HepG2 (cell line): ENCODE measurements around the gene PLEKHA5. TPM values are rescaled to one million over a fixed set of nuclear protein-coding genes. Genes with fewer than 3 reads are reported as not detected.

Experiments
- ATAC-seq: fragments of 200-7000 bp; cut with Tn5 transposase; 3 replicates; pipeline ENCODE4 v1.9.1; 2020; ENCODE audit warnings: mild to moderate bottlenecking, moderate library complexity
- BruUV-seq: library from RNA; stranded (reverse); fragments of 400-500 nt; replicated peaks from 2 replicates; lab custom pipeline; 2021; lab: Mats Ljungman, UMichigan
- CTCF ChIA-PET: fragments of 300-600 bp; formaldehyde crosslinking; extraction: SDS; loops from one replicate; lab custom pipeline; 2021; ENCODE audit warnings: low total read pairs, inconsistent platforms, low intra/inter-chr PET ratio; lab: Yijun Ruan, JAX
- POLR2A ChIA-PET: fragments of 350-600 bp; sonication (Branson Sonifier 250); formaldehyde crosslinking; loops from one replicate; lab custom pipeline; 2020; ENCODE audit warnings: antibody characterized with exemption, inconsistent platforms; lab: Yijun Ruan, JAX
- DNase-seq: peaks from one replicate; pipeline ENCODE4 v3.0.0-alpha.2; 2015; ENCODE audit warnings: low spot score
- FAIRE-seq: peaks from 3 replicates; lab custom pipeline; 2011; peaks lifted over from hg19 to GRCh38; lab: Jason Lieb, UNC
- H2AFZ ChIP-seq: one replicate; pipeline ENCODE4 v1.6.1; 2011; ENCODE audit warnings: low read length, inconsistent platforms
- H3K27ac ChIP-seq: fragments of 300-600 bp; 3 replicates; pipeline ENCODE4 v1.8.0; 2011; ENCODE audit warnings: mixed run types, mild to moderate bottlenecking, mixed read lengths, low read length, inconsistent platforms; ENCODE audit not compliant: insufficient read depth; ENCODE audit errors: extremely low read length
- H3K27me3 ChIP-seq, 2 experiments: fragments of 200-600 bp in 1 of 2; 2 replicates in 1 of 2; 3 replicates in 1 of 2; pipeline versions ENCODE4 v1.6.0 to v1.8.0; 2011; ENCODE audit warnings: low read length in 2 of 2, mild to moderate bottlenecking in 2 of 2, moderate library complexity in 2 of 2, inconsistent platforms in 1 of 2; ENCODE audit not compliant: insufficient read depth in 2 of 2, control insufficient read depth in 1 of 2
- H3K36me3 ChIP-seq, 2 experiments: fragments of 200-600 bp in 1 of 2; replicated peaks in 1 of 2; 2 replicates in 1 of 2; 3 replicates in 1 of 2; pipeline versions ENCODE4 v1.5.1 to v1.8.0; 2011; ENCODE audit warnings: low read length in 2 of 2, inconsistent platforms in 1 of 2; ENCODE audit not compliant: insufficient read depth in 2 of 2, control insufficient read depth in 1 of 2
- H3K4me1 ChIP-seq: 2 replicates; pipeline ENCODE4 v1.5.1; 2012; ENCODE audit warnings: low read length, inconsistent platforms; ENCODE audit not compliant: insufficient read depth
- H3K4me2 ChIP-seq: 2 replicates; pipeline ENCODE4 v1.6.0; 2011; ENCODE audit warnings: low read depth, low read length, inconsistent platforms
- H3K4me3 ChIP-seq, 3 experiments: fragments of 200-600 bp in 1 of 3; sonication (generic), shearing (Covaris generic) in 1 of 3; replicated peaks in 1 of 3; 2 replicates each; pipeline ENCODE4 v1.5.1; 2011 to 2016; ENCODE audit warnings: low read length in 3 of 3, inconsistent platforms in 2 of 3, low read depth in 2 of 3, mild to moderate bottlenecking in 2 of 3, control low read depth in 1 of 3, mixed read lengths in 1 of 3; ENCODE audit not compliant: insufficient read depth in 1 of 3
- H3K79me2 ChIP-seq: one replicate; pipeline ENCODE4 v1.6.1; 2011; ENCODE audit warnings: low read length, inconsistent platforms; ENCODE audit not compliant: insufficient read depth
- H3K9ac ChIP-seq: 2 replicates; pipeline ENCODE4 v1.6.0; 2011; ENCODE audit warnings: mild to moderate bottlenecking, low read depth, low read length, inconsistent platforms; ENCODE audit not compliant: insufficient read depth
- H3K9me3 ChIP-seq: 2 replicates; pipeline ENCODE4 v1.5.1; 2012; ENCODE audit warnings: mild to moderate bottlenecking, low read length
- H4K20me1 ChIP-seq: 2 replicates; pipeline ENCODE4 v1.6.0; 2011; ENCODE audit warnings: inconsistent platforms, mild to moderate bottlenecking, low read length, moderate library complexity; ENCODE audit not compliant: insufficient read depth
- ATF7 ChIP-seq, 2 experiments: fragments of 450-650 bp in 1 of 2; sonication (generic) in 1 of 2; formaldehyde crosslinking in 1 of 2; IDR thresholded peaks; 2 replicates each; pipeline versions ENCODE4 v1.4.0 to v1.6.1; 2016 to 2020; ENCODE audit warnings: antibody characterized with exemption in 1 of 2, mild to moderate bottlenecking in 1 of 2, missing genetic modification reagents in 1 of 2
- DPF2 ChIP-seq: sonication (generic); formaldehyde crosslinking; IDR thresholded peaks from 2 replicates; pipeline ENCODE4 v1.4.0; 2020; ENCODE audit warnings: mild to moderate bottlenecking, low read depth, missing genetic modification reagents, borderline replicate concordance
- ELF4 ChIP-seq: sonication (generic); formaldehyde crosslinking; IDR thresholded peaks from 2 replicates; pipeline ENCODE4 v1.5.0; 2020; ENCODE audit warnings: missing genetic modification reagents, mild to moderate bottlenecking, moderate library complexity, borderline replicate concordance
- GMEB1 ChIP-seq: sonication (generic); formaldehyde crosslinking; IDR thresholded peaks from 2 replicates; pipeline ENCODE4 v1.5.1; 2020; ENCODE audit warnings: missing genetic modification reagents, mild to moderate bottlenecking, borderline replicate concordance
- GPN1 ChIP-seq: sonication (generic); formaldehyde crosslinking; IDR thresholded peaks from 2 replicates; pipeline ENCODE4 v1.5.1; 2020; ENCODE audit warnings: missing genetic modification reagents, borderline replicate concordance
- KLF9 ChIP-seq: IDR thresholded peaks from 2 replicates; pipeline ENCODE4 v1.6.1; 2016; ENCODE audit warnings: low read depth
- RAD51 ChIP-seq: fragments of 450-650 bp; IDR thresholded peaks from 2 replicates; pipeline ENCODE4 v1.6.1; 2016; ENCODE audit warnings: borderline replicate concordance
- SMAD9 ChIP-seq: sonication (generic); formaldehyde crosslinking; IDR thresholded peaks from 2 replicates; pipeline ENCODE4 v1.5.1; 2020; ENCODE audit warnings: mild to moderate bottlenecking, missing genetic modification reagents
- STAG1 ChIP-seq: sonication (generic); formaldehyde crosslinking; IDR thresholded peaks from 2 replicates; pipeline ENCODE4 v1.4.0; 2020; ENCODE audit warnings: missing genetic modification reagents
- SYNCRIP ChIP-seq: fragments of 200-400 bp; formaldehyde crosslinking; IDR thresholded peaks from 2 replicates; pipeline ENCODE4 v1.6.1; 2018; ENCODE audit warnings: mild to moderate bottlenecking, low read depth, low read length; ENCODE audit not compliant: insufficient read depth
- TAF15 ChIP-seq: fragments of 200-400 bp; formaldehyde crosslinking; IDR thresholded peaks from one replicate; pipeline ENCODE4 v1.6.1; 2018; ENCODE audit warnings: mild to moderate bottlenecking, low read depth, low read length; ENCODE audit not compliant: poor library complexity, severe bottlenecking
- ZBTB7A ChIP-seq: sonication (generic); formaldehyde crosslinking; IDR thresholded peaks from 2 replicates; pipeline ENCODE4 v1.8.0; 2022; ENCODE audit warnings: mild to moderate bottlenecking, missing genetic modification reagents
- ZBTB7B ChIP-seq: sonication (generic); formaldehyde crosslinking; IDR thresholded peaks from 2 replicates; pipeline ENCODE4 v1.4.0; 2020; ENCODE audit warnings: missing genetic modification reagents
- ZNF296 ChIP-seq: sonication (generic); formaldehyde crosslinking; conservative IDR thresholded peaks from 2 replicates; pipeline ENCODE4 v1.5.0; 2020; ENCODE audit warnings: mild to moderate bottlenecking, missing genetic modification reagents
- ZNF326 ChIP-seq: sonication (generic); formaldehyde crosslinking; IDR thresholded peaks from 2 replicates; pipeline ENCODE4 v1.4.0; 2020; ENCODE audit warnings: missing genetic modification reagents, borderline replicate concordance
- ZNF33A ChIP-seq: sonication (generic); formaldehyde crosslinking; IDR thresholded peaks from 2 replicates; pipeline ENCODE4 v1.5.1; 2020; ENCODE audit warnings: missing genetic modification reagents, mild to moderate bottlenecking, moderate library complexity, borderline replicate concordance
- in situ Hi-C: cut with HindIII; loops from 2 replicates; pipeline ENCODE4 v1.10.0; 2017; ENCODE audit warnings: low pct_unique_long_range_greater_than_20kb; ENCODE audit not compliant: extremely low pct_ligation_motif_present
- intact Hi-C: fragments of 100-400 bp; cut with micrococcal nuclease; formaldehyde crosslinking; loops from one replicate; pipeline ENCODE4 v1.10.0; 2022; ENCODE audit not compliant: unreplicated experiment
- polyA plus RNA-seq, 8 experiments: library from polyadenylated mRNA; depleted of rRNA in 3 of 8; stranded (reverse) in 7 of 8; unstranded in 1 of 8; fragments of >200 nt; fragmentation: Illumina TruSeq in 4 of 8; extraction: Trizol in 4 of 8; gene quantifications; 2 replicates each; pipeline versions ENCODE4 v1.2.1 to v1.2.3, GENCODE V29; 2011 to 2016; ENCODE audit warnings: low read depth in 4 of 8, missing spikeins in 1 of 8, mixed read lengths in 1 of 8; ENCODE audit not compliant: insufficient read depth in 1 of 8
- total RNA-seq, 5 experiments: library from RNA; depleted of rRNA; stranded (reverse); fragments of >200 nt; fragmentation: Illumina TruSeq; extraction: Trizol; gene quantifications; 2 replicates each; pipeline ENCODE4 v1.2.3, GENCODE V29; 2016; ENCODE audit warnings: low read depth in 1 of 5
- TF ChIP-seq, protein P1 (sequence below): sonication (generic); formaldehyde crosslinking; IDR thresholded peaks from 2 replicates; pipeline ENCODE4 v1.8.0; 2023; ENCODE audit warnings: mild to moderate bottlenecking, missing genetic modification reagents

PLEKHA5 gene
- total and polyA plus RNA-seq, 2 of the 13 experiments (the other 11 are each of a cell fraction or from before 2014, with no cell fraction given): 4.2 to 15.4 TPM

- H3K27ac ChIP-seq: no peak overlapping the region
- no peak for DNase-seq
- ChIA-PET CTCF (no interaction called here), POLR2A (no interaction called here)
- no peak overlapping the region for H3K4me3 ChIP-seq
- H3K27me3 ChIP-seq: no peaks in the 10 kb centered on the region; a peak in 1 of 5 replicates
- no peaks in the 10 kb centered on the region for H3K9me3 ChIP-seq
- no peak for FAIRE-seq
- no TSS peak for BruUV-seq
- H2AFZ ChIP-seq: no peak overlapping the region
- no peak for ATAC-seq
- intact Hi-C loops (no loop called here), in situ Hi-C loops (no loop called here)
- TF ChIP-seq GMEB1 (CRISPR knock-in tag) (no peak), KLF9 (CRISPR knock-in tag) (no peak), ZNF296 (CRISPR knock-in tag) (no peak), GPN1 (CRISPR knock-in tag) (no peak), RAD51 (no peak), ZNF33A (CRISPR knock-in tag) (no peak), TAF15 (no peak), ATF7 (IDR thresholded peaks at IDR 0.05) (no peak), ATF7 (CRISPR knock-in tag; IDR thresholded peaks at IDR 0.05) (no peak), ZBTB7B (CRISPR knock-in tag) (no peak), DPF2 (CRISPR knock-in tag) (no peak), SYNCRIP (no peak), SMAD9 (no peak), ELF4 (no peak), STAG1 (CRISPR knock-in tag) (no peak), ZBTB7A (no peak), ZNF326 (CRISPR knock-in tag) (no peak)
- TF ChIP-seq, protein P1, sequence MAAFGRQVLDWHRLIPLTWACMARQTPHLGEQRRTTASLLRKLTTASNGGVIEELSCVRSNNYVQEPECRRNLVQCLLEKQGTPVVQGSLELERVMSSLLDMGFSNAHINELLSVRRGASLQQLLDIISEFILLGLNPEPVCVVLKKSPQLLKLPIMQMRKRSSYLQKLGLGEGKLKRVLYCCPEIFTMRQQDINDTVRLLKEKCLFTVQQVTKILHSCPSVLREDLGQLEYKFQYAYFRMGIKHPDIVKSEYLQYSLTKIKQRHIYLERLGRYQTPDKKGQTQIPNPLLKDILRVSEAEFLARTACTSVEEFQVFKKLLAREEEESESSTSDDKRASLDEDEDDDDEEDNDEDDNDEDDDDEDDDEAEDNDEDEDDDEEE (CRISPR knock-in tag): no peak
- no peaks in the 10 kb centered on the region for H3K36me3 ChIP-seq
- no peak overlapping the region for H3K4me2 ChIP-seq
- H4K20me1 ChIP-seq: no peaks in the 10 kb centered on the region
- H3K9ac ChIP-seq: no peak overlapping the region
- H3K4me1 ChIP-seq: no peaks in the 10 kb centered on the region
- no peaks in the 10 kb centered on the region for H3K79me2 ChIP-seq
Measured at GRCh38 chr12:19415563-19415962, 286.0 kb downstream of the PLEKHA5 start.
